Neural cell (in vitro differentiated cells): ENCODE data around the gene PARVG. TPM values are rescaled to one million over a fixed set of nuclear protein-coding genes. Genes with fewer than 3 reads are reported as not detected.
"Not testable (repeated sequence)": the region's sequence is repeated elsewhere in the genome, so short reads cannot be mapped to it uniquely, and the experiment has no call there.

Experiments
- H2AFZ ChIP-seq: fragments of 200-600, 300-800 bp; sonication (generic), shearing (Covaris generic); 2 replicates; pipeline ENCODE4 v1.6.0; 2014; ENCODE audit warnings: low read depth, mild to moderate bottlenecking, antibody characterized with exemption, low read length, moderate library complexity
- H3F3A ChIP-seq: fragments of 200-600 bp; shearing (Covaris generic); 2 replicates; pipeline ENCODE4 v1.6.1; 2016; ENCODE audit warnings: mild to moderate bottlenecking, moderate library complexity, mixed read lengths, antibody characterized with exemption, low read length; ENCODE audit not compliant: insufficient read depth, poor library complexity, severe bottlenecking
- H3K27ac ChIP-seq: fragments of 200-600, 300-800 bp; sonication (generic), shearing (Covaris generic); 2 replicates; pipeline ENCODE4 v1.5.1; 2014; ENCODE audit warnings: mild to moderate bottlenecking, low read length, moderate library complexity
- H3K27me3 ChIP-seq: fragments of 300-800, 200-600 bp; sonication (generic), shearing (Covaris generic); 2 replicates; pipeline ENCODE4 v1.6.0; 2014; ENCODE audit warnings: mild to moderate bottlenecking, low read depth, low read length, moderate library complexity; ENCODE audit not compliant: insufficient read depth
- H3K36me3 ChIP-seq: fragments of 300-800, 200-600 bp; sonication (generic), shearing (Covaris generic); 2 replicates; pipeline ENCODE4 v1.5.1; 2014; ENCODE audit warnings: mild to moderate bottlenecking, antibody characterized with exemption, low read length, moderate library complexity; ENCODE audit not compliant: insufficient read depth
- H3K4me2 ChIP-seq: fragments of 300-800, 200-600 bp; sonication (generic), shearing (Covaris generic); 2 replicates; pipeline ENCODE4 v1.6.0; 2014; ENCODE audit warnings: mild to moderate bottlenecking, low read length
- H3K4me3 ChIP-seq: fragments of 300-800, 200-600 bp; sonication (generic), shearing (Covaris generic); 2 replicates; pipeline ENCODE4 v1.5.1; 2014; ENCODE audit warnings: mild to moderate bottlenecking, low read length, moderate library complexity
- H3K79me2 ChIP-seq: fragments of 200-600 bp; shearing (Covaris generic); replicated peaks from 2 replicates; pipeline ENCODE4 v1.6.0; 2014; ENCODE audit warnings: mild to moderate bottlenecking, low read length, moderate library complexity; ENCODE audit not compliant: insufficient read depth
- H3K9ac ChIP-seq: fragments of 300-800, 200-600 bp; sonication (generic), shearing (Covaris generic); 2 replicates; pipeline ENCODE4 v1.6.1; 2016; ENCODE audit warnings: mild to moderate bottlenecking, low read length, mixed read lengths
- H3K9me2 ChIP-seq: fragments of 200-600 bp; shearing (Covaris generic); 2 replicates; pipeline ENCODE4 v1.6.1; 2016; ENCODE audit warnings: mild to moderate bottlenecking, low read length, mixed read lengths; ENCODE audit not compliant: insufficient read depth
- H3K9me3 ChIP-seq: fragments of 200-600, 300-800 bp; sonication (generic), shearing (Covaris generic); 2 replicates; pipeline ENCODE4 v1.6.1; 2016; ENCODE audit warnings: mild to moderate bottlenecking, mixed run types, low read length, moderate library complexity, mixed read lengths
- H4K20me1 ChIP-seq: fragments of 200-600 bp; shearing (Covaris generic); 2 replicates; pipeline ENCODE4 v1.6.1; 2016; ENCODE audit warnings: mild to moderate bottlenecking, mixed run types; ENCODE audit not compliant: insufficient read depth
- EP300 ChIP-seq: fragments of 450-650 bp; conservative IDR thresholded peaks from 2 replicates; pipeline ENCODE4 v1.6.1; 2014; ENCODE audit warnings: antibody characterized with exemption, mild to moderate bottlenecking, moderate library complexity; ENCODE audit not compliant: poor library complexity, severe bottlenecking
- EZH2 ChIP-seq: fragments of 200-600, 300-800 bp; shearing (Covaris generic), sonication (generic); IDR thresholded peaks from 2 replicates; pipeline ENCODE4 v1.6.1; 2014; ENCODE audit warnings: antibody characterized with exemption, low read length, borderline replicate concordance, mild to moderate bottlenecking; ENCODE audit not compliant: insufficient read depth, poor library complexity, severe bottlenecking
- MXI1 ChIP-seq: fragments of 450-650 bp; conservative IDR thresholded peaks from 2 replicates; pipeline ENCODE4 v1.6.1; 2014; ENCODE audit warnings: antibody characterized with exemption, mild to moderate bottlenecking; ENCODE audit not compliant: poor library complexity, severe bottlenecking
- POLR2AphosphoS5 ChIP-seq: IDR thresholded peaks from 2 replicates; pipeline ENCODE4 v1.6.1; 2012
- RAD21 ChIP-seq: fragments of 450-650 bp; conservative IDR thresholded peaks from 2 replicates; pipeline ENCODE4 v1.6.1; 2014; ENCODE audit warnings: antibody characterized with exemption, mild to moderate bottlenecking, moderate library complexity
- SMC3 ChIP-seq: fragments of 450-650 bp; conservative IDR thresholded peaks from 2 replicates; pipeline ENCODE4 v1.6.1; 2014; ENCODE audit warnings: antibody characterized with exemption, mild to moderate bottlenecking, moderate library complexity; ENCODE audit not compliant: poor library complexity
- TAF1 ChIP-seq: IDR thresholded peaks from 2 replicates; pipeline ENCODE4 v1.6.1; 2012; ENCODE audit warnings: low read depth
- polyA plus RNA-seq: library from polyadenylated mRNA; depleted of rRNA; stranded (reverse); fragments of >200 nt; gene quantifications from 2 replicates; pipeline ENCODE4 v1.2.3, GENCODE V29; 2014
- TF ChIP-seq, protein P1 (sequence below): IDR thresholded peaks from 2 replicates; pipeline ENCODE4 v1.6.1; 2012; ENCODE audit warnings: borderline replicate concordance
- TF ChIP-seq, protein P2 (sequence below): fragments of 450-650 bp; IDR thresholded peaks from 2 replicates; pipeline ENCODE4 v1.5.1; 2014; ENCODE audit warnings: antibody characterized with exemption, mild to moderate bottlenecking, moderate library complexity; ENCODE audit not compliant: poor library complexity, severe bottlenecking

PARVG gene
- polyA plus RNA-seq, 1 donor from 2014 or later, result not detected

DNA sequence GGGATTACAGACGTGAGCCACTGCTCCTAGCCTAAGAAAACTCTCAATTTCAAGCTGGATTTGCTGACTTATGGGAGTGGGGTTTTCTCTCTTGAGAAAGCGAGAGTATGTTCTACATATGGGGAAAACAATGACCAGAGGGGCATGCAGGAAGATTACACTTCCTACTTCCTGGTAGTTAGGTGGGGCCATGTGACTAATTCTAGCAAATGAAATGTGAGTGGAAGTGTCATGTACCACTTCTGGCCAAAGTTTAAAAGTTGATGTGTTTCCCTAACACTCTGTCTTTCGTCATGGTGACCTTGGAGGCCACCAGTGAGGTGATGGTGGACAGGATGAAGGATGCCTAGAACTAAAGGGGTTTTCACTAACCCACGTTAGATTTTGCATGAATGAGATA lies 50.5 kb downstream of the PARVG start:
- Histone ChIP-seq H3K4me2 (no peak overlapping the region), H3K9ac (no peak overlapping the region), H3K27me3 (no peaks in the 10 kb centered on the region), H3K27ac (no peak overlapping the region), H3F3A (no peaks in the 10 kb centered on the region), H3K9me2 (no peaks in the 10 kb centered on the region), H3K4me3 (no peak overlapping the region), H3K36me3 (no peaks in the 10 kb centered on the region), H4K20me1 (no peaks in the 10 kb centered on the region), H2AFZ (no peak overlapping the region), H3K9me3 (peaks cover 6% of the 10 kb centered on the region), H3K79me2 (no peaks in the 10 kb centered on the region)
- TF ChIP-seq POLR2AphosphoS5 (no peak), SMC3 (no peak), TAF1 (no peak), MXI1 (no peak), EP300 (no peak), RAD21 (no peak), EZH2 (no peak)
- TF ChIP-seq, protein P1, sequence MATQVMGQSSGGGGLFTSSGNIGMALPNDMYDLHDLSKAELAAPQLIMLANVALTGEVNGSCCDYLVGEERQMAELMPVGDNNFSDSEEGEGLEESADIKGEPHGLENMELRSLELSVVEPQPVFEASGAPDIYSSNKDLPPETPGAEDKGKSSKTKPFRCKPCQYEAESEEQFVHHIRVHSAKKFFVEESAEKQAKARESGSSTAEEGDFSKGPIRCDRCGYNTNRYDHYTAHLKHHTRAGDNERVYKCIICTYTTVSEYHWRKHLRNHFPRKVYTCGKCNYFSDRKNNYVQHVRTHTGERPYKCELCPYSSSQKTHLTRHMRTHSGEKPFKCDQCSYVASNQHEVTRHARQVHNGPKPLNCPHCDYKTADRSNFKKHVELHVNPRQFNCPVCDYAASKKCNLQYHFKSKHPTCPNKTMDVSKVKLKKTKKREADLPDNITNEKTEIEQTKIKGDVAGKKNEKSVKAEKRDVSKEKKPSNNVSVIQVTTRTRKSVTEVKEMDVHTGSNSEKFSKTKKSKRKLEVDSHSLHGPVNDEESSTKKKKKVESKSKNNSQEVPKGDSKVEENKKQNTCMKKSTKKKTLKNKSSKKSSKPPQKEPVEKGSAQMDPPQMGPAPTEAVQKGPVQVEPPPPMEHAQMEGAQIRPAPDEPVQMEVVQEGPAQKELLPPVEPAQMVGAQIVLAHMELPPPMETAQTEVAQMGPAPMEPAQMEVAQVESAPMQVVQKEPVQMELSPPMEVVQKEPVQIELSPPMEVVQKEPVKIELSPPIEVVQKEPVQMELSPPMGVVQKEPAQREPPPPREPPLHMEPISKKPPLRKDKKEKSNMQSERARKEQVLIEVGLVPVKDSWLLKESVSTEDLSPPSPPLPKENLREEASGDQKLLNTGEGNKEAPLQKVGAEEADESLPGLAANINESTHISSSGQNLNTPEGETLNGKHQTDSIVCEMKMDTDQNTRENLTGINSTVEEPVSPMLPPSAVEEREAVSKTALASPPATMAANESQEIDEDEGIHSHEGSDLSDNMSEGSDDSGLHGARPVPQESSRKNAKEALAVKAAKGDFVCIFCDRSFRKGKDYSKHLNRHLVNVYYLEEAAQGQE, result no peak
- TF ChIP-seq, protein P2, sequence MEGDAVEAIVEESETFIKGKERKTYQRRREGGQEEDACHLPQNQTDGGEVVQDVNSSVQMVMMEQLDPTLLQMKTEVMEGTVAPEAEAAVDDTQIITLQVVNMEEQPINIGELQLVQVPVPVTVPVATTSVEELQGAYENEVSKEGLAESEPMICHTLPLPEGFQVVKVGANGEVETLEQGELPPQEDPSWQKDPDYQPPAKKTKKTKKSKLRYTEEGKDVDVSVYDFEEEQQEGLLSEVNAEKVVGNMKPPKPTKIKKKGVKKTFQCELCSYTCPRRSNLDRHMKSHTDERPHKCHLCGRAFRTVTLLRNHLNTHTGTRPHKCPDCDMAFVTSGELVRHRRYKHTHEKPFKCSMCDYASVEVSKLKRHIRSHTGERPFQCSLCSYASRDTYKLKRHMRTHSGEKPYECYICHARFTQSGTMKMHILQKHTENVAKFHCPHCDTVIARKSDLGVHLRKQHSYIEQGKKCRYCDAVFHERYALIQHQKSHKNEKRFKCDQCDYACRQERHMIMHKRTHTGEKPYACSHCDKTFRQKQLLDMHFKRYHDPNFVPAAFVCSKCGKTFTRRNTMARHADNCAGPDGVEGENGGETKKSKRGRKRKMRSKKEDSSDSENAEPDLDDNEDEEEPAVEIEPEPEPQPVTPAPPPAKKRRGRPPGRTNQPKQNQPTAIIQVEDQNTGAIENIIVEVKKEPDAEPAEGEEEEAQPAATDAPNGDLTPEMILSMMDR, result no peak

DNA sequence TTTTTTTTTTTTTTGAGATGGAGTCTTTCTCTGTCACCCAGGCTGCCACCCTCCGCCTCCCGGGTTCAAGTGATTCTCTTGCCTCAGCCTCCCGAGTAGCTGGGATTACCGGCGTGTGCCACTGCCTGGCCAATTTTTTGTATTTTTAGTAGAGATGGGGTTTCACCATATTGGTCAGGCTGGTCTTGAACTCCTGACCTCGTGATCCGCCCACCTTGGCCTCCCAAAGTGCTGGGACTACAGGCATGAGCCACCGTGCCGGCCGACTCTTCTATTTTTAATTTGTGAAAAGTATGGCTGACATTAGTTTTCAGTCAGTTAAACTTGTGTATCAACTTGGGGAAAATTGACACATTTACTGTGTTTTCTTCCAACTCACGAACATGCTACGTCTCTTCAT lies 53.6 kb downstream of the PARVG start:
- not testable (repeated sequence) for H3K9ac ChIP-seq, H3F3A ChIP-seq, H3K9me2 ChIP-seq, H4K20me1 ChIP-seq, H3K9me3 ChIP-seq, H3K27me3 ChIP-seq, H3K4me2 ChIP-seq, H3K27ac ChIP-seq, H3K36me3 ChIP-seq, H2AFZ ChIP-seq, H3K79me2 ChIP-seq, H3K4me3 ChIP-seq

DNA sequence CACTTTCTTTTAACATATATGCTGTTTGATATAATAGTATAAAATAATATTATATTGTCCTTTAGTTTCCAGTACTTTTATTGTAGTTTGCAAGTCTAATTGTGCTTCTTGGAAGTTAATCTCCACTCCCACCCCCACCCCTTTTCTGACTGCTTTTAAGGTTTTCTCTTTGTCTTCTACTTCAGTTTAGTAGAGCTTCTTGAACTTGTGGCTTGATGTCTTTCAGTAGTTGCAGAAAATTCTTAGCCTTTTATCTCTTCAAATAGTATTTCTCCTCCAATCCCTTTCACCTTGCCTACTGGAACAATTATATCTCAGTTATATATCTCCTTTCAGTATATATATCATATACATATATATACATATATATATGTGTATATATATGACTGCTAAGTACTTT lies 56.6 kb downstream of the PARVG start:
- Histone ChIP-seq H3K36me3 (no peaks in the 10 kb centered on the region), H3K4me3 (no peak overlapping the region), H3K27me3 (no peaks in the 10 kb centered on the region), H3K79me2 (no peaks in the 10 kb centered on the region), H4K20me1 (no peaks in the 10 kb centered on the region), H3K9ac (no peak overlapping the region), H3K9me2 (no peaks in the 10 kb centered on the region), H3K4me2 (no peak overlapping the region), H3K9me3 (no peaks in the 10 kb centered on the region), H3F3A (no peaks in the 10 kb centered on the region), H2AFZ (no peak overlapping the region), H3K27ac (no peak overlapping the region)
- TF ChIP-seq TAF1 (no peak), EP300 (no peak), EZH2 (no peak), MXI1 (no peak), SMC3 (no peak), RAD21 (no peak), POLR2AphosphoS5 (no peak)
- TF ChIP-seq, protein P1, result no peak
- TF ChIP-seq, protein P2, result no peak
